IMR-90 (cell line): ENCODE measurements around the gene EEPD1. TPM values are rescaled to one million over a fixed set of nuclear protein-coding genes. Genes with fewer than 3 reads are reported as not detected.
A peak's percentile ranks its signal among the peaks of the same experiment; 100 is the strongest.

ENCODE experiments used
- ATAC-seq: fragments of 200-7000 bp; cut with Tn5 transposase; 2 replicates; pipeline ENCODE4 v1.9.1; 2020; ENCODE audit warnings: low read depth, mild to moderate bottlenecking, moderate library complexity
- BruUV-seq: library from RNA; stranded (reverse); fragments of 400-500 nt; replicated peaks from 2 replicates; lab custom pipeline; 2021; lab: Mats Ljungman, UMichigan
- CTCF ChIA-PET: fragments of 300-600 bp; formaldehyde crosslinking; extraction: SDS; loops from one replicate; lab custom pipeline; 2021; ENCODE audit warnings: antibody characterized with exemption; lab: Yijun Ruan, JAX
- POLR2A ChIA-PET: fragments of 300-600 bp; sonication (Branson Sonifier 250); formaldehyde crosslinking; loops from one replicate; lab custom pipeline; 2022; ENCODE audit warnings: antibody characterized with exemption; ENCODE audit not compliant: unreplicated experiment; lab: Charles Lee
- DNase-seq: peaks from one replicate; pipeline ENCODE4 v3.0.0; 2013
- H2AFZ ChIP-seq: replicated peaks from 2 replicates; pipeline ENCODE3; 2013; ENCODE audit warnings: low read length, mild to moderate bottlenecking; ENCODE audit not compliant: poor library complexity
- H2AK5ac ChIP-seq: 2 replicates; pipeline ENCODE4 v1.6.1; 2013; ENCODE audit warnings: low read depth, low read length, inconsistent platforms
- H2AK9ac ChIP-seq: replicated peaks from 2 replicates; pipeline ENCODE3; 2013; ENCODE audit warnings: mild to moderate bottlenecking, low read depth, low read length, moderate library complexity; ENCODE audit not compliant: poor library complexity
- H2BK120ac ChIP-seq: 2 replicates; pipeline ENCODE4 v1.6.1; 2013; ENCODE audit warnings: low read depth, low read length, inconsistent platforms
- H2BK15ac ChIP-seq: 3 replicates; pipeline ENCODE4 v1.6.1; 2013; ENCODE audit warnings: low read depth, low read length, inconsistent platforms
- H2BK20ac ChIP-seq: 2 replicates; pipeline ENCODE4 v1.6.1; 2013; ENCODE audit warnings: low read depth, mild to moderate bottlenecking, inconsistent platforms, low read length, moderate library complexity
- H2BK5ac ChIP-seq: 2 replicates; pipeline ENCODE4 v1.6.1; 2013; ENCODE audit warnings: mild to moderate bottlenecking, low read depth, low read length, inconsistent platforms; ENCODE audit not compliant: poor library complexity, severe bottlenecking
- H3K14ac ChIP-seq: replicated peaks from 2 replicates; pipeline ENCODE4 v1.6.1; 2013; ENCODE audit warnings: low read depth, low read length, inconsistent platforms
- H3K18ac ChIP-seq: 2 replicates; pipeline ENCODE4 v1.6.1; 2013; ENCODE audit warnings: low read depth, low read length, control low read depth
- H3K23ac ChIP-seq: 2 replicates; pipeline ENCODE4 v1.6.1; 2013; ENCODE audit warnings: low read depth, low read length, inconsistent platforms
- H3K27ac ChIP-seq: 2 replicates; pipeline ENCODE4 v1.5.1; 2013; ENCODE audit warnings: mild to moderate bottlenecking, control low read depth, low read length; ENCODE audit not compliant: insufficient read depth
- H3K27me3 ChIP-seq: 2 replicates; pipeline ENCODE4 v1.6.1; 2013; ENCODE audit warnings: low read length; ENCODE audit not compliant: control insufficient read depth, insufficient read depth
- H3K36me3 ChIP-seq: 2 replicates; pipeline ENCODE4 v1.6.1; 2013; ENCODE audit warnings: low read length, mixed read lengths; ENCODE audit not compliant: control insufficient read depth, insufficient read depth
- H3K4ac ChIP-seq: 2 replicates; pipeline ENCODE4 v1.6.1; 2013; ENCODE audit warnings: low read depth, low read length, inconsistent platforms
- H3K4me1 ChIP-seq: 2 replicates; pipeline ENCODE4 v1.6.1; 2013; ENCODE audit warnings: low read length, mixed read lengths; ENCODE audit not compliant: control insufficient read depth, insufficient read depth
- H3K4me2 ChIP-seq: 2 replicates; pipeline ENCODE4 v1.6.1; 2013; ENCODE audit warnings: low read depth, mild to moderate bottlenecking, control low read depth, low read length, moderate library complexity
- H3K4me3 ChIP-seq: 2 replicates; pipeline ENCODE4 v1.5.1; 2013; ENCODE audit warnings: low read depth, mild to moderate bottlenecking, control low read depth, low read length, moderate library complexity; ENCODE audit not compliant: insufficient read depth
- H3K56ac ChIP-seq: 2 replicates; pipeline ENCODE4 v1.6.1; 2013; ENCODE audit warnings: low read length, inconsistent platforms; ENCODE audit not compliant: insufficient read depth; ENCODE audit errors: extremely low read depth
- H3K79me1 ChIP-seq, 2 experiments: 2 replicates each; pipeline ENCODE4 v1.6.1; 2013; ENCODE audit warnings: low read length in 2 of 2, inconsistent platforms in 1 of 2, low read depth in 1 of 2
- H3K9ac ChIP-seq: 2 replicates; pipeline ENCODE4 v1.6.1; 2013; ENCODE audit warnings: low read depth, low read length, control low read depth
- H3K9me1 ChIP-seq: 2 replicates; pipeline ENCODE4 v1.6.1; 2013; ENCODE audit warnings: low read length, inconsistent platforms; ENCODE audit not compliant: insufficient read depth
- H3K9me3 ChIP-seq: 2 replicates; pipeline ENCODE4 v1.6.1; 2013; ENCODE audit warnings: low read length; ENCODE audit not compliant: control insufficient read depth, insufficient read depth
- H4K20me1 ChIP-seq: 2 replicates; pipeline ENCODE4 v1.6.1; 2013; ENCODE audit warnings: low read length, inconsistent platforms; ENCODE audit not compliant: insufficient read depth
- H4K5ac ChIP-seq: 2 replicates; pipeline ENCODE4 v1.6.1; 2013; ENCODE audit warnings: mild to moderate bottlenecking, low read depth, low read length, control low read depth
- H4K8ac ChIP-seq, 2 experiments: 2 replicates each; pipeline ENCODE4 v1.6.1; 2013; ENCODE audit warnings: low read depth in 2 of 2, low read length in 2 of 2, control low read depth in 1 of 2, inconsistent platforms in 1 of 2
- H4K91ac ChIP-seq: 2 replicates; pipeline ENCODE4 v1.6.1; 2013; ENCODE audit warnings: low read depth, low read length, inconsistent platforms; ENCODE audit not compliant: insufficient read depth
- BHLHE40 ChIP-seq: fragments of 150-350 bp; IDR thresholded peaks from 2 replicates; pipeline ENCODE4 v1.6.1; 2016; ENCODE audit warnings: mild to moderate bottlenecking, low read depth, low read length
- CEBPB ChIP-seq: IDR thresholded peaks from 2 replicates; pipeline ENCODE4 v1.6.1; 2012; ENCODE audit warnings: low read depth, low read length, improper control_type of control experiment
- CHD1 ChIP-seq: IDR thresholded peaks from 2 replicates; pipeline ENCODE4 v1.6.1; 2012; ENCODE audit warnings: low read depth, low read length, improper control_type of control experiment
- MXI1 ChIP-seq: IDR thresholded peaks from 2 replicates; pipeline ENCODE4 v1.6.1; 2012; ENCODE audit warnings: low read depth, mild to moderate bottlenecking, low read length, moderate library complexity, borderline replicate concordance
- NFE2L2 ChIP-seq: fragments of 150-350 bp; IDR thresholded peaks from 2 replicates; pipeline ENCODE4 v1.6.1; 2016; ENCODE audit warnings: low read depth, mild to moderate bottlenecking, low read length
- RAD21 ChIP-seq: IDR thresholded peaks from 2 replicates; pipeline ENCODE4 v1.6.1; 2012; ENCODE audit warnings: low read length, improper control_type of control experiment
- USF2 ChIP-seq: fragments of 150-350 bp; IDR thresholded peaks from 2 replicates; pipeline ENCODE4 v1.6.1; 2017; ENCODE audit warnings: mild to moderate bottlenecking, antibody characterized with exemption, low read length, low read depth
- WGBS, 2 experiments: methylation state at CpG; one replicate each; pipeline versions ENCODE4 v1.1.5 to v1.1.7; 2013; ENCODE audit warnings: missing lambda C conversion rate in 2 of 2; ENCODE audit not compliant: insufficient read length in 1 of 2; ENCODE audit errors: extremely low coverage in 2 of 2; 5-methylcytosine and 5-hydroxymethylcytosine counted together
- dilution Hi-C: fragments of 300-500 bp; cut with HindIII; formaldehyde crosslinking; loops from one replicate; pipeline ENCODE4 v1.14.3; 2018; ENCODE audit warnings: low sequenced_read_pairs; ENCODE audit not compliant: unreplicated experiment
- in situ Hi-C: fragments of 300-500 bp; cut with MboI; formaldehyde crosslinking; loops from 3 replicates; pipeline ENCODE4 v1.14.3; 2019; ENCODE audit warnings: low sequenced_read_pairs, inconsistent platforms, mixed read lengths
- intact Hi-C: fragments of 100-400 bp; cut with micrococcal nuclease; formaldehyde crosslinking; loops from 2 replicates; pipeline ENCODE4 v1.10.0; 2022
- polyA plus RNA-seq, 3 experiments: library from polyadenylated mRNA; depleted of rRNA; stranded (reverse); fragments of >200 nt; gene quantifications; 2 replicates each; pipeline ENCODE4 v1.2.3, GENCODE V29; 2012; ENCODE audit warnings: low replicate concordance in 1 of 3
- total RNA-seq: library from RNA; depleted of rRNA; stranded (reverse); fragments of >200 nt; gene quantifications from 2 replicates; pipeline ENCODE4 v1.2.3, GENCODE V29; 2012

The EEPD1 gene
- total and polyA plus RNA-seq, 2 of the 4 experiments (the other 2 are of a cell fraction): 7.3 to 15.2 TPM

GRCh38 chr7:36154255-36155212 is 1.5 kb downstream of the EEPD1 start:
- Histone ChIP-seq H4K20me1 (peaks cover 14% of the 10 kb centered on the region; the same call in 1 of the 2 replicates), H2BK15ac (peak overlapping the region; percentile 27; the same call in 1 of the 3 replicates), H3K9ac (peak overlapping the region; percentile 49; the same call in 1 of the 2 replicates), H2BK5ac (no peak overlapping the region), H3K4me1 (peaks cover 16% of the 10 kb centered on the region), H3K27ac (no peak overlapping the region), H3K4ac (peak overlapping the region; percentile 8), H2BK20ac (peak overlapping the region; percentile 3; the same call in 1 of the 2 replicates), H3K9me3 (no peaks in the 10 kb centered on the region), H4K91ac (no peak overlapping the region), H3K79me1 (peaks cover 22 to 50% of the 10 kb centered on the region in 2 experiments), H3K14ac (peak overlapping the region; percentile 38), H2AFZ (peak overlapping the region; percentile 14), H3K36me3 (peaks cover 9% of the 10 kb centered on the region), H3K4me2 (peak overlapping the region; percentile 89), H4K8ac (peak overlapping the region in 1 of 2 experiments; percentile 37; a peak in 1 of 4 replicates), H3K23ac (peak overlapping the region; percentile 58; the same call in 1 of the 2 replicates), H2AK9ac (peak overlapping the region; percentile 46), H3K27me3 (no peaks in the 10 kb centered on the region), H3K9me1 (peaks cover 24% of the 10 kb centered on the region), H3K56ac (no peak overlapping the region), H4K5ac (no peak overlapping the region), H3K18ac (no peak overlapping the region), H2AK5ac (peak overlapping the region; percentile 78; the same call in 1 of the 2 replicates), H2BK120ac (no peak overlapping the region), H3K4me3 (peak overlapping the region; percentile 60)
- dilution Hi-C loops (no loop called here), in situ Hi-C loops (no loop called here), intact Hi-C loops (loop anchor here (5.0 to 10.0 kb wide), 3 partner anchors 38 to 170 kb away; no protein-coding TSS in a partner anchor)
- no peak for TF ChIP-seq USF2
- TF ChIP-seq CEBPB: no peak
- no peak for TF ChIP-seq MXI1
- TF ChIP-seq CHD1: no peak
- TF ChIP-seq BHLHE40: no peak
- TF ChIP-seq RAD21: no peak
- no peak for TF ChIP-seq NFE2L2
- BruUV-seq: no TSS peak
- CTCF ChIA-PET: no interaction called here
- POLR2A ChIA-PET: no interaction called here
- WGBS, 2 experiments: 91% methylated on average over 27 of the region's 44 CpGs; no CpG with 5 or more reads in 1 of the 2 experiments
- DNase-seq (no peak), ATAC-seq (no peak)
